Cardiac muscle cell (in vitro differentiated cells and primary cell): Measurements from ENCODE around the gene GABBR2. TPM values are rescaled to one million over a fixed set of nuclear protein-coding genes. Genes with fewer than 3 reads are reported as not detected.

Experiments used
- DNase-seq, 2 donors: peaks; one replicate each; pipeline versions ENCODE4 v3.0.0 to v3.0.0-alpha.2; 2010 to 2017; ENCODE audit warnings: low read depth in 1 of 2, low spot score in 1 of 2
- H3K27ac ChIP-seq: fragments of 200-600 bp; sonication (generic); 2 replicates; pipeline ENCODE4 v1.5.1; 2016
- H3K27me3 ChIP-seq: fragments of 200-600 bp; sonication (generic); 2 replicates; pipeline ENCODE4 v1.6.0; 2016; ENCODE audit warnings: control low read depth
- H3K36me3 ChIP-seq: fragments of 200-600 bp; sonication (generic); 2 replicates; pipeline ENCODE4 v1.5.1; 2016; ENCODE audit warnings: control low read depth
- H3K4me1 ChIP-seq: fragments of 200-600 bp; sonication (generic); 2 replicates; pipeline ENCODE4 v1.8.1; 2017; ENCODE audit warnings: low read depth, mild to moderate bottlenecking, mixed run types
- H3K4me3 ChIP-seq: fragments of 200-600 bp; sonication (generic); 2 replicates; pipeline ENCODE4 v1.5.1; 2016; ENCODE audit warnings: mild to moderate bottlenecking
- H3K9me3 ChIP-seq: fragments of 200-600 bp; sonication (generic); 2 replicates; pipeline ENCODE4 v1.5.1; 2017; ENCODE audit warnings: low read depth, mild to moderate bottlenecking, control low read depth
- polyA plus RNA-seq: library from polyadenylated mRNA; unstranded; fragments of >200 nt; fragmentation: Nextera tagmentation; extraction: Ambion mirVana; gene quantifications from 2 replicates; pipeline ENCODE4 v1.2.1, GENCODE V29; 2016
- total RNA-seq: library from RNA; depleted of rRNA; stranded (reverse); fragments of >200 nt; gene quantifications from 2 replicates; pipeline ENCODE4 v1.2.3, GENCODE V29; 2016
- TF ChIP-seq, protein P1 (sequence below): IDR thresholded peaks from 2 replicates; pipeline ENCODE4 v1.5.1; 2012; ENCODE audit warnings: low read depth, mild to moderate bottlenecking, low read length

Gene GABBR2
- total and polyA plus RNA-seq, 2 experiments from 2014 or later = 0.06 TPM; not detected in 1

DNA sequence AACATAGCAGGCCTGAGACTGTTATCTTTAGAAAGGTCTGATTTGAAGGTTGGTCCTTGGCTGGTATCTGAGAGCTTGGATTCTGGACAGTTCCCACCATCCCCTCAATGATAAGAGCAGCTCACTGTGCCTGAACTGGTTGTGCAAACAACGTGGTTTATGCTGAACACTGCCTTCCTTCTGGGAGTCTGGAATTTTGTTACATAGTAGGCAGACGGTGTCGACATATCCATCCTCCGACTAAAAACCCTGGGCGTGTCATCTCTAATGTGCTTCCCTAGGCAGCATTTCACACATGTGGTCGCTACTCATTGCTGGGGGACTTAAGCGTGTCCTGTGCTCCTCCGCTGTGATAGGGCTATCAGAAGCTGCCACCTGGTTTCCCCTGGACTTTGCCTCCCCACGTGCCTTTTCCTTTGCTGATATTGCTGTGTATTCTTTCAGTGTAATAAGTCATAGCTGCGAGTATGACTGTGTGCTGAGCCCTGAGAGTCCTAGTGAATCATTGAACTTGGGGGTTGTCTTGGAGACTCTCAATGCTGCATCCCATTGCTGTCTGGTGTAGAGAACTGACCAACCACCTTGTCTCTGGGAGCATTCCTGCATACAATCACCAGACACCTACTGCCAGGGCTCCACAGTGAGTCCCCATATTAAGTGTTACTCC is 334.2 kb downstream of the GABBR2 start:
- Histone ChIP-seq H3K27ac (peak overlapping the region; percentile 59), H3K9me3 (no peaks in the 10 kb centered on the region), H3K4me3 (no peak overlapping the region), H3K36me3 (no peaks in the 10 kb centered on the region), H3K4me1 (peaks cover 22% of the 10 kb centered on the region), H3K27me3 (no peaks in the 10 kb centered on the region)
- peak; percentile 57 to 96 for DNase-seq
- TF ChIP-seq, protein P1, sequence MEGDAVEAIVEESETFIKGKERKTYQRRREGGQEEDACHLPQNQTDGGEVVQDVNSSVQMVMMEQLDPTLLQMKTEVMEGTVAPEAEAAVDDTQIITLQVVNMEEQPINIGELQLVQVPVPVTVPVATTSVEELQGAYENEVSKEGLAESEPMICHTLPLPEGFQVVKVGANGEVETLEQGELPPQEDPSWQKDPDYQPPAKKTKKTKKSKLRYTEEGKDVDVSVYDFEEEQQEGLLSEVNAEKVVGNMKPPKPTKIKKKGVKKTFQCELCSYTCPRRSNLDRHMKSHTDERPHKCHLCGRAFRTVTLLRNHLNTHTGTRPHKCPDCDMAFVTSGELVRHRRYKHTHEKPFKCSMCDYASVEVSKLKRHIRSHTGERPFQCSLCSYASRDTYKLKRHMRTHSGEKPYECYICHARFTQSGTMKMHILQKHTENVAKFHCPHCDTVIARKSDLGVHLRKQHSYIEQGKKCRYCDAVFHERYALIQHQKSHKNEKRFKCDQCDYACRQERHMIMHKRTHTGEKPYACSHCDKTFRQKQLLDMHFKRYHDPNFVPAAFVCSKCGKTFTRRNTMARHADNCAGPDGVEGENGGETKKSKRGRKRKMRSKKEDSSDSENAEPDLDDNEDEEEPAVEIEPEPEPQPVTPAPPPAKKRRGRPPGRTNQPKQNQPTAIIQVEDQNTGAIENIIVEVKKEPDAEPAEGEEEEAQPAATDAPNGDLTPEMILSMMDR = no peak

DNA sequence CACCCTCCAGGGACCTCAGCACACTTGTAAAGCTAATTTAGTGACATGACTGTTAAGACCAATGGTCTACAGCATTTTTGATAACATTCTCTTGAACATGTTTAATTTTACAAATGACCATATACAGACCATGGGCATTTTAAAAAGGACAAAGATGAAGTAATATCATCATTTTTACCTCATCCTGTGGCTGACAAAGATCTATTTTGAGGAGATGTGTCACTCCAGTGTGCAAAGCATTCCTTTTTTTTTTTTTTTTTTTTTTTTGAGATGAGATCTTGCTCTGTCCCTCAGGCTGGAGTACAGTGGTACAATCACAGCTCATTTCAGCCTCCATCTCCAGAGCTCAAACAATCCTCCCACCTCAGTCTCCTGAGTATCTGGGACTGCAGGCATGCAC is 335.1 kb downstream of the GABBR2 start:
- peaks cover 21% of the 10 kb centered on the region for H3K4me1 ChIP-seq
- no peak for DNase-seq
- peak overlapping the region; percentile 59 for H3K27ac ChIP-seq
- H3K4me3 ChIP-seq = no peak overlapping the region
- TF ChIP-seq, protein P1 = no peak
- no peaks in the 10 kb centered on the region for H3K27me3 ChIP-seq
- no peaks in the 10 kb centered on the region for H3K36me3 ChIP-seq
- H3K9me3 ChIP-seq = no peaks in the 10 kb centered on the region

DNA sequence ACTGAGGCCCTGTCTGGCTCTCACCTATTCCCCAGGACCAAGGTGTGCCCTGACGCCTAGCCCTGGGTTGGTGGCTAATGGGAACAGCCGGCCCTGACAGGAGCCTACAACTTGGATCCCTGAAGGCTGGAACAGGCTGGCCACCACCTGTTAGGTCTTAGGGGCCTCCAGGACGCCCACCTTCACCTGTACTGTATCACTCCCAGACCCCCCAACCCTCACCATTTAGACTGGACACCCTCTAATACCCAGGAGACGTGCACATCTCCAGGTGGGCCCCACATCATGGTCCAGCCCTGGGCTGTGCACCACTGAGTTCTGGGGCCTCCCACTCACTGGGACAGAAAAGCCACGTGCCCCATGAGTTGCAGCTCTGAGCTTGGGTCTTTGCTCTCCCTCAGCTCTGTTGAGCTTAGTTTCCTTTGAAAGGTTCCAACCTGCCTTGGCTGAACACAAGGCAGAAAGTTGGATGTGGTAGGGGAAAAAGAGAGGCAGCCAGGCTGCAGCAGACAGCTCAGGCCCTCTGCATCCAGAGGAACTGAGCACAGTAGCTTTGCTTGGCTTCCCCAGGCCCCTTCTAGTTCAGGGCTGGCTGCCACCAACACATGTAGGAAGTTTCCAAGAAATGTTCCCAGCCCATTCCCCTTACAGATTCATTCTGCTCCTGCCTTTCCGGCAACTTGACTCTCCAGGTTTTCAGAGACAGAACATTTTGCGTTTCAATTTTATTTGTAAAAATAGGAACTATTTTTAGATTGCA is 336.5 kb downstream of the GABBR2 start:
- Histone ChIP-seq H3K27me3 (no peaks in the 10 kb centered on the region), H3K9me3 (no peaks in the 10 kb centered on the region), H3K27ac (no peak overlapping the region), H3K36me3 (no peaks in the 10 kb centered on the region), H3K4me1 (peaks cover 19% of the 10 kb centered on the region), H3K4me3 (no peak overlapping the region)
- DNase-seq = no peak
- TF ChIP-seq, protein P1 = no peak

DNA sequence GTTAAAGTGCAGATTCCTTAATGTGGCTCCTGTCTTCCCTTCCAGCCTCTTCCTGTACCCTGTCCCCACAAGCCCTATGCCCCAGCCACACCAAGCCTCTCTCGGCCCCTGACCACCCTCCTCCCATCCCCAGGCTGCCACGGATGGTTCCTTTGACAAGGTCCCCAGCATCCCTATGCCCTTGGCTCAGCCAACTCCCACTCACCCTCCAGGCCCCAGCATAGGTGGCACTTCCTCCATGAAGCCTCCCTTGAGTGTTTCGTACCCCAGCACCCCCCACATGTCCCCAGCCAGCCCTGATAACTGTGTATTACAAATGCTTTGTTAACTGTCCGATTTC is 337.8 kb downstream of the GABBR2 start:
- Histone ChIP-seq H3K4me1 (peaks cover 19% of the 10 kb centered on the region), H3K27me3 (no peaks in the 10 kb centered on the region), H3K27ac (no peak overlapping the region), H3K36me3 (no peaks in the 10 kb centered on the region), H3K9me3 (no peaks in the 10 kb centered on the region), H3K4me3 (no peak overlapping the region)
- TF ChIP-seq, protein P1 = no peak
- no peak for DNase-seq

DNA sequence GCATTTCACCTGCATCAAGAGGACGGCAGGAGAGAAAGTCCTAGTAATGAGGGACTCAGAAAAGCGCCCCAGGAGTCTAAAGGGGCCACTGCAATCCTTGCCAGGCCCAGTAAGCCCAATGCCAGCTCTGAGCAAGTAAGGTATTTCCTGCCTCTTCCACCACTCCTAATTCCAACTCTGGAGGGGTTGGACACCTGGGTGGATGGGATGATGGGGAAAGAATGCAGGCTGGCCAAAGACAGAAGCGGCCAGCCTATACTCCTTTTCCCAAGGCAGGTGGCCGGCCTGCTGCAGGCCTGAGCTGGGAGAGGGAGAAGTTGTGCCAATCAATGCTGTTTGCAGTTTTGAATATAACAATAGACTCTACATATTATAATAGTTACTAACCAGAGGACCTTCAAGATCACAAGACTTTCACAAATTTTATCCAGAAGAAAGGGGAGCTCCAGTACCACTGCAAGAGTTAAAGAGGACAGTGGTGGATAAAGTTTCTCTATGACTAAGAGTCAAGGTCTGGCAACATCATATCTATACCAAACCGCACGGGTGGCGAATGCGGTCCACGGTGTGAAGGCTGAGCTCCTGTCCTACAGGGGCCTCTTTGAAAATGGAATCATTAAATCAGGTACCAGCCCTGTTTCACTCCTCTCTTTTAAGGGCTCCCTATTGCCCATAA is 338.3 kb downstream of the GABBR2 start:
- Histone ChIP-seq H3K27ac (no peak overlapping the region), H3K4me3 (no peak overlapping the region), H3K36me3 (no peaks in the 10 kb centered on the region), H3K4me1 (peaks cover 19% of the 10 kb centered on the region), H3K9me3 (peaks cover under 1% of the 10 kb centered on the region), H3K27me3 (no peaks in the 10 kb centered on the region)
- DNase-seq = no peak
- TF ChIP-seq, protein P1 = no peak
